PFSK-1 (cell line): ENCODE data around the gene XKR3.

ENCODE experiments used
- POLR2AphosphoS5 ChIP-seq: IDR thresholded peaks from 2 replicates; pipeline ENCODE4 v1.6.1; 2012; ENCODE audit warnings: low read depth, mild to moderate bottlenecking, control low read depth, low read length, moderate library complexity
- SIN3A ChIP-seq: IDR thresholded peaks from 2 replicates; pipeline ENCODE4 v1.6.1; 2012; ENCODE audit warnings: mild to moderate bottlenecking, low read length, moderate library complexity, borderline replicate concordance; ENCODE audit not compliant: insufficient read depth

GRCh38 chr22:16854631-16855030 is 29.4 kb upstream of the XKR3 start:
- TF ChIP-seq POLR2AphosphoS5: no peak
- no peak for TF ChIP-seq SIN3A
